Activated CD4-positive, alpha-beta T cell treated with anti-CD3 and anti-CD28 coated beads for 36 hours (primary cell): ENCODE results near the gene ARPC4. TPM values are rescaled to one million over a fixed set of nuclear protein-coding genes. Genes with fewer than 3 reads are reported as not detected.
"Not testable (repeated sequence)": the region's sequence is repeated elsewhere in the genome, so short reads cannot be mapped to it uniquely, and the experiment has no call there.

Experiments
- ATAC-seq: fragments of 200-7000 bp; cut with Tn5 transposase; one replicate; pipeline ENCODE4 v1.10.0; 2021; ENCODE audit warnings: mild to moderate bottlenecking, moderate library complexity
- CTCF ChIA-PET: fragments of 350-600 bp; sonication (Branson Sonifier 250); formaldehyde crosslinking; loops from one replicate; lab custom pipeline; 2021; ENCODE audit warnings: antibody characterized with exemption; lab: Charles Lee
- POLR2A ChIA-PET: fragments of 350-600 bp; sonication (Branson Sonifier 250); formaldehyde crosslinking; loops from one replicate; lab custom pipeline; 2021; ENCODE audit warnings: antibody characterized with exemption, inconsistent platforms; lab: Charles Lee
- DNase-seq: peaks from one replicate; pipeline ENCODE4 v3.0.0-alpha.2; 2020
- H3K27ac Mint-ChIP-seq: one replicate; pipeline ENCODE4 v1.8.0; 2021; ENCODE audit warnings: mixed read lengths
- H3K27me3 Mint-ChIP-seq: one replicate; pipeline ENCODE4 v1.8.0; 2021; ENCODE audit warnings: mixed read lengths
- H3K36me3 Mint-ChIP-seq: one replicate; pipeline ENCODE4 v1.8.0; 2021; ENCODE audit warnings: low read depth, mixed read lengths
- H3K4me1 Mint-ChIP-seq: one replicate; pipeline ENCODE4 v1.8.0; 2021; ENCODE audit warnings: mixed read lengths
- H3K4me3 Mint-ChIP-seq: one replicate; pipeline ENCODE4 v1.8.0; 2021; ENCODE audit warnings: mild to moderate bottlenecking, moderate library complexity, mixed read lengths
- H3K9me3 Mint-ChIP-seq: one replicate; pipeline ENCODE4 v1.8.0; 2021; ENCODE audit warnings: low read depth, mixed read lengths
- intact Hi-C, 2 experiments: fragments of 100-400 bp; cut with DNase I in 1 of 2; cut with micrococcal nuclease in 1 of 2; formaldehyde crosslinking; loops; one replicate each; pipeline versions ENCODE4 v1.14.2 to v1.15.1; 2022 to 2024; cut with DNase I, micrococcal nuclease
- total RNA-seq, 2 experiments: library from RNA; stranded (reverse); gene quantifications; one replicate each; pipeline ENCODE4 v1.2.3, GENCODE V29; 2021

Gene ARPC4
- total RNA-seq, 2 experiments from 2014 or later, result 164 to 231 TPM

- intact Hi-C loops, result no loop called here
These were observed 59.6 kb downstream of the ARPC4 start for GRCh38 chr3:9852528-9852927.

DNA sequence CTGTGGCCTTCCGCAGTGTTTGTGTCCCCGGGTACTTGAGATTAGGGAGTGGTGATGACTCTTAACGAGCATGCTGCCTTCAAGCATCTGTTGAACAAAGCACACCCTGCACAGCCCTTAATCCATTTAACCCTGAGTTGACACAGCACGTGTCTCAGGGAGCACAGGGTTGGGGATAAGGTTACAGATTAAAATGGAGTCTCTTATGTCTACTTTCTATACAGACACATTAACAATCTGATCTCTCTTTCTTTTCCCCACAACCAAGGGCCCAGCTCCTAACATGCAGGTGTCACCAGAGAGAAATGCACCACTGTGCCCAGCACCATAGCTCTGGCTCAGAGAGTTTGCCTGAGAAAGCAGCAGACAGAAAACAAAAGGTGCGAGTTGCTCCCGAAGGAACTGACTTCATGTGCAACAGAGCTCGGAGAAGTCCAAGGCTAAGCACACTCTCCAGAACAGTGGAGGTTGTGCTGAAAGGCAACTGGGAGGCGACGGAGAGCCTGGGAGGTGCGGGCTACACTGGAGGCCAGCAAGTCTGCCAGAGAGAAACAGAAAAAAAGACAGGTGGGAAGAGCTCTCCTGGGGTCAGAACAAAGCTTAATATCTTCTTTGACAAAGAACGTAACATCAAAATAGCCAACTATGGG, 61.5 kb downstream of the ARPC4 start:
- H3K27ac Mint-ChIP-seq, ATAC-seq, H3K9me3 Mint-ChIP-seq, H3K4me1 Mint-ChIP-seq, DNase-seq, H3K36me3 Mint-ChIP-seq, H3K4me3 Mint-ChIP-seq, POLR2A ChIA-PET, intact Hi-C loops, H3K27me3 Mint-ChIP-seq: not testable (repeated sequence)
- CTCF ChIA-PET, result interaction anchor here (0.7 to 1.6 kb wide), 3 partner anchors 17 to 259 kb away, joined by 3 to 4 read pairs (median 4); no protein-coding TSS in a partner anchor

More at GRCh38 chr3:9852528-9852927, 59.6 kb downstream of the ARPC4 start:
- Mint-ChIP-seq H3K27me3 (no peaks in the 10 kb centered on the region), H3K36me3 (no peaks in the 10 kb centered on the region), H3K4me3 (no peak overlapping the region), H3K27ac (no peak overlapping the region), H3K4me1 (peaks cover 3% of the 10 kb centered on the region), H3K9me3 (no peaks in the 10 kb centered on the region)
- ChIA-PET POLR2A (no interaction called here), CTCF (interaction anchor here (0.8 to 1.0 kb wide), 2 partner anchors 11 to 13 kb away, joined by 3 read pairs; no protein-coding TSS in a partner anchor)
- DNase-seq (no peak), ATAC-seq (no peak)

DNA sequence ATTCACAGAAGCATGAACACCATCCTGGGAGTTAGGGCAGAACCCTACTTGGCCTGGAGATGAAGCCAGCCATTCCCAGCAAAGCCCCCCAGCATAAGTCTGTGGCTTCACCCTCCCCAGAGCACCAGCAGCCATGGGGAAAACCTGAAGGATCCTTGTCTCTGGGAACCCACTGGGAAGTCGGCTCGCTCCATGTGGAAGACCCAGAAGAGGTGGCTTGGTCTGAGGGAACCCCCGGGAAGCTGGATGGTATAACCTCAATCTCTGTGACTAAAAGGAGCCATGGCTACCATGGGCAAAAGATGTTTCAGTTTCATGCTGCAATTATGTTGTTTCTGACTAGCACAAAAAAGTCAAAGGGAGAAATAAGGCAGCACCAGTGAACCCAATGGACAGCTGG, 62.7 kb downstream of the ARPC4 start:
- Mint-ChIP-seq H3K36me3 (no peaks in the 10 kb centered on the region), H3K27me3 (no peaks in the 10 kb centered on the region), H3K4me3 (no peak overlapping the region), H3K9me3 (no peaks in the 10 kb centered on the region), H3K4me1 (no peaks in the 10 kb centered on the region), H3K27ac (no peak overlapping the region)
- ATAC-seq (no peak), DNase-seq (no peak)
- CTCF ChIA-PET, result interaction anchor here (0.8 to 1.6 kb wide), 2 partner anchors 76 to 125 kb away, joined by 3 to 4 read pairs; no protein-coding TSS in a partner anchor
- POLR2A ChIA-PET, result no interaction called here
- intact Hi-C loops, result no loop called here

Other genes starting within 250 kb of the ARPC4 start
- gene LHFPL4, start 239.3 kb upstream of the ARPC4 start, total RNA-seq, result not detected
- 10 to 100 TPM; 26.6 to 34.4 TPM for gene MTMR14, start 143.6 kb upstream of the ARPC4 start, total RNA-seq
- gene CPNE9, start 89.2 kb upstream of the ARPC4 start, total RNA-seq, result under 1 TPM; 0.14 to 0.30 TPM
- 10 to 100 TPM; 23.3 to 25.9 TPM for gene BRPF1, start 61.3 kb upstream of the ARPC4 start, total RNA-seq
- 10 to 100 TPM; 36.4 to 61.6 TPM for gene OGG1, start 43.1 kb upstream of the ARPC4 start, total RNA-seq
- 10 to 100 TPM; 48.4 to 53.1 TPM for gene CAMK1, start 23.1 kb upstream of the ARPC4 start, total RNA-seq
- gene TADA3, start 609 bp upstream of the ARPC4 start, total RNA-seq, result 10 to 100 TPM; 80.7 to 96.4 TPM
- 10 to 100 TPM; 47.5 to 49.8 TPM for gene TTLL3, start 17.2 kb downstream of the ARPC4 start, total RNA-seq
- gene RPUSD3, start 50.9 kb downstream of the ARPC4 start, total RNA-seq, result 10 to 100 TPM; 79.2 to 81.5 TPM
- not detected for gene CIDEC, start 87.2 kb downstream of the ARPC4 start, total RNA-seq
- gene JAGN1, start 97.5 kb downstream of the ARPC4 start, total RNA-seq, result 10 to 100 TPM; 27.1 to 33.0 TPM
- 1 to 10 TPM; 2.3 to 3.1 TPM for gene IL17RE, start 109.8 kb downstream of the ARPC4 start, total RNA-seq
- under 1 TPM; 0.25 to 0.50 TPM for gene IL17RC, start 124.0 kb downstream of the ARPC4 start, total RNA-seq
- 10 to 100 TPM; 12.6 to 14.7 TPM for gene CRELD1, start 140.8 kb downstream of the ARPC4 start, total RNA-seq
- 1 to 10 TPM; 8.1 to 9.7 TPM for gene PRRT3, start 159.3 kb downstream of the ARPC4 start, total RNA-seq
- 10 to 100 TPM; 37.2 to 38.4 TPM for gene EMC3, start 193.8 kb downstream of the ARPC4 start, total RNA-seq
- 10 to 100 TPM; 86.4 to 87.7 TPM for gene FANCD2, start 233.4 kb downstream of the ARPC4 start, total RNA-seq